ENCODE data around the gene INPP4A.

GRCh38 chr2:98545591-98545990, 100.9 kb downstream of the INPP4A start:
- no peak for TF ChIP-seq CTCF (IDR thresholded peaks at IDR 0.05)
- no peak for TF ChIP-seq MAX (IDR thresholded peaks at IDR 0.05)
- TF ChIP-seq POLR2A (IDR thresholded peaks at IDR 0.05; ENCODE audit: low read length), result no peak
- TF ChIP-seq ELK1 (IDR thresholded peaks at IDR 0.05; ENCODE audit: low read depth, low read length), result no peak
- TF ChIP-seq SREBF2 (IDR thresholded peaks at IDR 0.05), result no peak
- TF ChIP-seq USF2 (IDR thresholded peaks at IDR 0.05), result no peak
- TF ChIP-seq BHLHE40 (IDR thresholded peaks at IDR 0.05; ENCODE audit: low read depth, low read length), result no peak
- TF ChIP-seq NR3C1 (IDR thresholded peaks at IDR 0.05), result no peak
- TF ChIP-seq JUN (IDR thresholded peaks at IDR 0.05), result no peak
